ENCODE results near the gene CHKA.

Gene CHKA

DNA sequence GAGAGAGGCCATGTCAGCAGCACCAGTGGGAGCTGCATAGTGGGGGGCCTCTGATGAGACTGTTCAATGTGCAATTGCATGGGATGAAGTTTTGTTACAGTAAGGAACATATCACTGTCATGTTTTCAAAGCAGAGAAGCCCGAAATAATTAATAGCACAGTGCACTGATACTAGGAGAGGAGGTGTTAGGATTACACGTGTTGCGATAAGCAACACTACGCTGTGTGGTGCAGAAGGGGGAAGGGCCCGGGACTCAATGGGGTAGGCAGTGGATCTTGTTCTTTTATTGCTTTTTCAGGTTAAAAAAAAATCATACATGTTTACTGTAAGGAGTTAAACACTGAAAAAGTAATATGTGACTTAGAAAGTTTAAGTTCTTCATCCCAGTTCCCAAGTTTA lies 53.2 kb downstream of the CHKA start:
- DNase-seq: no peak

DNA sequence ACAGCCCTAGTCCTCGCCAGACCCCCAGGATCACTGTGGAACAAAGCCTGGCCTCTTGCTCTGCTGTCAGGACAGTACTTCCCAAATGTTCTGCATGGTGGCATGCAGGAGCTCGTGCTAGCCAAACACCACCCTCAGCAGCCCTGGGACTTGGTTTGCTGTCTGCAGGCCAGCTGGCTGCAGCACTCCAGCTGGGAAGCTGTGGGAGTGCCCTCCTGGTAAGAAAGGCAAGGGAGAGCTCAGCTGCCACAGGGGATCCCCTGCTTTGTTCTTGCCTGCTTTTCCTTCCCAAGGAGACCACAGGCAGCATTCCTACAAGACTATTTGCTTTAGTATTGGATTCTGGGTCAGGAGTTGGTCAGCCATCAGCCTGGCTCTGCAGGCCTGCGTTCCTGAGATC lies 54.4 kb downstream of the CHKA start:
- no peak for DNase-seq

DNA sequence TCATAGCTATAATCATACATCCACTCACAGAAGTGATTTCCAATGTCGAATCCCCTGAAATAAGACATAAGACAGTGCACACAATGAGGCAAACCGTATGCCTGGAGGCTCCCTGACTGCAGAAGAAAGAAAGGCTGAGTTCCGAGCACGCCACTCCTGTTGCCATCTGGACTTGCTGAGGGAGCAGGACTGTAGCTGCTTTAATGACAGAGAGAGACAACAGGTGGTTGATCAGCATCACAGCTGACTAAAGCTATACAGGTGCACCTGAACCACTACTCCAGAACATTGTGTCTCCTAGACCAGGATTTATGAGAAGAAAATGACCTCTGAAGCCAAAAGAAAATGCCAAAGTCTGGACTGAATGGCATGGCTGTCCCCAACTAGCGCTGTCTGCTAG lies 55.3 kb downstream of the CHKA start:
- no peak for DNase-seq

DNA sequence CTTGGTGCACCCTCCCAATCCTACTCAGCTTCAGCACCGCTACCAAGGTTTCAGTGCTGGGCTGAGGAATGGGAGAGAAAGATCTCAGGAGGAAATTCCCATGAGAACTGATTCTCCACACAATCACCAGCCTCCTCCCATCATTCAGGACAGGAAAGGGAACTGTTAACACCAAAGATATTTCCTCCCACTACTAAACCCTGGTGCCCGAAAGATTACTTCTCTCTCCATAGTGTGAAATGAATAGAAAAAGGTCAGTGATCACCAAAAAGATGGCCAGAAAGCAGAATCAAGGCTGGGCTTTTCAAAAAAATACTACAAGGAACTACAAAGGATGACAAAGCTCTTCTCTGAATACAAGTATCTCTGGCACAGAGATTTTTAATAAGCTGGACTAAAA lies 56.3 kb downstream of the CHKA start:
- DNase-seq: no peak

DNA sequence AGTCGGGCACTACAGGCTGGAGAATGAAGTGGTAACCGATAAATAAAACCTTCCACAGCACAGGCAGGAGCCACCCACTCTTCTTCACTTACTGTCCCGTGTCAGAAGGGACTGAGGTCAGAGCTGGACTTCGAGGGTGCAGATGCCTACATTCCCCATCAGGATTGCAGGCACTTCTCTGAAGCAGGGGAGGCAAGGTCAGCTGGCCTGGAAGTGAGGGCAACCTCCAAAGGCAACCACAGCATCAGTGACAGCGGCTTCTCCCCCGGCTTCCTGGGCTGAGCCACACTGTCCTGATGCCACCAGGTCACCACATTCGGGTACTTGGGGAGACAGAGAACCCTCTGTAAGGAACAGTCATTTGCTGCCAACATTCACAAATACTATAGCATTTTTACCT lies 59.7 kb downstream of the CHKA start:
- DNase-seq: no peak

DNA sequence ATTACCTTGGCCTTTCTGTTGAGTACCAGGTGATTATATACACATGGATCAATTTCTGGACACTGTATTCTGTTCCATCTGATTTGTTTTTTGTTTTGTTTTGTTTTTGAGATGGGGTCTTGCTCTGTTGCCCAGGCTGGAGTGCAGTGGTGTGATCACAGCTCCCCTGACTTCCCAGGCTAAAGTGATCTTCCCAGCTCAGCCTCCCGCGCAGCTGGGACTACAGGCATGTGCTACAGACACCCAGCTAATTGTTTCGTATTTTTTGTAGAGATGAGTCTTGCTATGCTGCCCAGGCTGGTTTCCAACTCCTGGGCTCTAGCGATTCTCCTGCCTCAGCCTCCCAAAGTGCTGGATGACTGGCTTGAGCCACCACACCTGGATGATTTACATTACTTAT lies 63.4 kb downstream of the CHKA start:
- DNase-seq: no peak

DNA sequence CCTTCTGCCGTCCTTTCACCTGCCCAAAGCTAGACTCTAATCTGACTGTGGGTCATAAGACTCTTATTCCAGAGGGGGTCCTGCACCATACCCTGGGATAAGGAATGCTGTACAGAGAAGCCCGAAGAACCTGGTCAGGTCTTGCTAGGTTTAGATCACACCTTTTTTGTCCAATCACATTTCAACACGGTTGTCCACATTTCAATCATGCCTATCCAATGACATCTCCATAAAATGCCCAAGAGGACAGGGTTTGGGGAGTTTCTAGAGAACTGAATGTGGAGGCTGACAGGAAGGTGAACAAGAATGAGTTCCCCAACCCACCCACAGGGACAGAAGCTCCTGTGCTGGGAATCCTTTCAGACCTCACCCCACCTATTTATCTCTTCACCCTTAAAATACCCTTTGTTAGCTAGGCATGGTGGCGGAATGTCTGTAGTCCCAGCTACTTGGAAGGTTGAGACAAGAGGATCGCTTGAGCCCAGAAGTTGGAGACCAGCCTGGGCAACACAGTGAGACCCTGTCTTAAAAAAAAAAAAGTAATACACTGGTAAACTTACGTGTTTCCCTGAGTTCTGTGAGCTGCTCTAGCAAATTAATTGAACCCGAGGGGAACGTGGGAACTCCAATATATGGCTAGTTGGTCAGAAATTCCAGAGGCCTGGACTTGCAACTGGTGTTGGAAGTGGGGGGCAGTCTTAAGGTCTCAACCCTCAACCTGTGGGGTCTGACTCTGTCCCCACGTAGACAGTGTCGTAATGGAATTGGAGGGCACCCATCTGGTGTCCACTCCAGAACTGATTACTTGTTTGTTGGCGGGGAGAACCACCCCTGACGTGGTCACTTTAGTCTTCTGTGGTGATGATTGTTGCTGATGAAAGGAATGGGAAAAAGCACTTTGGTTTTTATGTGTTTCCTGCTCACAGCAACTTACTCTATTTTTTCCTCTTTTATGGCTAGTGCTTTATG lies 64.6 kb downstream of the CHKA start:
- no peak for DNase-seq

DNA sequence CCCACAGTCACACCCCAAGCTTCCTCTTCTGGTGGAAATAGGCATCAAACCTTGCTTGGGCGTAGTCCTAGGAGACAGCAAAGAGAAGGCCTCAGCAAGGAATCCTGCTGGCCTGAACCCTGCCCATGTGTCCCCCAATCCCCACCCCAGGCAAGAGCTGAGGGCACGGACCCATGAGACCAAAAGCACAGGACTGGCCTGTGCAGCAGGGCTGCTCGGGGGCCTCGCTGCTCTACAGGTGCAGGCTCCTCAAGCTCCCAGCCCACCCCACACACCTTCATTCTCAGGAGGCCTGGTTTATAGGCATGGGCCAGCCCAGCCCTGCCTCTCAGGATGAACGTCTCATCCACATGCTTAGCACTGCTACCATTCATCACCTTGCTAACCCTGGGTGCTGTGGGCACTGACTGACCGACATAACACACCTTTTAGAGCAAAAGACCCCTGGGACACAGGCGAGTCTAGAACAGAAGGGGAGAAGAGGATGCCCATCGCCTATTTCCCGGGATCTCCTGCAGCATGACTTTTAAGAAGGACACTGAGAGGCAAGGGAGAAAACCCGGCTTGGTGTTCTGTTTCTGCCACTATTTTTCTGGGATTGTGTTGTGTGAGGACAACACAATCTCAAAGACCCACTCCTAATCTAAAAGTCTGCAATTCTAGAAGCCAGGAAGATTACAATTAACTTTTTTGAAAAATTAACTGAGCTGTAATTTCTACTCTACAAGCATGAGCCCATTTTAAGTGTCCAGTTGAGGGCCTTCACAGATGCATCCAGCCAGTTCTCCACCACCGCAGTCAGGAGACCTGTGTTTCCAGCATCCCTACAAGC lies 67.0 kb downstream of the CHKA start:
- no peak for DNase-seq

DNA sequence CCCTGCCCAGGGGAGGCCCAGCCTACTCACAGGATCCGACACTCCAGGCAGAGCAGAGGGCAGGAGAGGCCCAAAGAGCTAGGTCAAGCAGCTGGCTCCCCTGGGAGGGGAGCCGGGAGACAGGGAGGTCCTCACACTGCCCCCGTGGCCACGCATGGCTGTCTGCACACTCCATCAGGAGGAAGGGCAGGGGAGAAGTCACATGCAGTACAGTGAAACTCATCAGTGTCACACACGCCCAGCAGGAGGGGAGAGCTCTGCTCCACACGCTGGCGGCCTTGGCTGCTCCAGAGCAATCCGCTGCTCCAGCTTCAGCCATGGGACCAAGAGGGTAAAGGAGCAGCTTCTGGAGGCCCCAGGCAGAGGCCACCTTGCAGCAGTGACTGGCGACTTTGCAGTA lies 68.1 kb downstream of the CHKA start:
- DNase-seq: no peak

DNA sequence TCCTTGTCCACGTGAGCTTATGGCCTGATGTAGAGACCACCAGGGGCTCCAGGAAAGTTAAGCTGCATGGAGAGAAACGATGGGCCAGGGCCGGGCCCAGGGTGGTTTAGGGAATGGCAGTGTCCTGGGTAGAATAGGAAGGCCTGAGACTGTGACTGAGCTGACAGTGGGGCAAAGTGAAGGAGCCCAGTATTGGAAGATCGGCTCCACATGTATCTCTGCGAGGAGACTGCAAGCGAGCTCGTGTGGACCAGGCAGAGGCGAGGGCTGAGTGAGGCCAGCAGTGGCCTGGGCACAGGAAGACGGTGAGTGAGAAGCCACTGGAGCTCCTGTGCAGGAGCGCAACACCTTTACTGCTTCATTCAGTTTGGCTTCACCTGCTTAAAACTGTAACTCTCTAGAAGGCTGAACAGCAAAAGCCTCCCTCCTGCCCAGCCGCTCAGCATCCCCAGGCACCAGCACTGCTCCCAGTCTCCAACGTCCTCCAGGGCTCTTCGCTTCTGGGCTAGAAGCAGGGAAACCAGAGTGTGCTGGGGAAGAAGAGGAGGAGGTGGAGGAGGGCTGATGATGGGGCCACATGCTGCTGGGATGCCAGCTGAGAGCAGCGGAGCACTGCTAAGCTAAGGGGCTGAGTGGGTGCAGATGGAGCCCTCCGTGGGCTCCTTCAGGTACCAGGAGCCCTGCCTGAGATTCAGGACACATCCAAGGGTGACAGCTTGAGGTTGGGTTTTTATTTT lies 68.9 kb downstream of the CHKA start:
- DNase-seq: no peak

DNA sequence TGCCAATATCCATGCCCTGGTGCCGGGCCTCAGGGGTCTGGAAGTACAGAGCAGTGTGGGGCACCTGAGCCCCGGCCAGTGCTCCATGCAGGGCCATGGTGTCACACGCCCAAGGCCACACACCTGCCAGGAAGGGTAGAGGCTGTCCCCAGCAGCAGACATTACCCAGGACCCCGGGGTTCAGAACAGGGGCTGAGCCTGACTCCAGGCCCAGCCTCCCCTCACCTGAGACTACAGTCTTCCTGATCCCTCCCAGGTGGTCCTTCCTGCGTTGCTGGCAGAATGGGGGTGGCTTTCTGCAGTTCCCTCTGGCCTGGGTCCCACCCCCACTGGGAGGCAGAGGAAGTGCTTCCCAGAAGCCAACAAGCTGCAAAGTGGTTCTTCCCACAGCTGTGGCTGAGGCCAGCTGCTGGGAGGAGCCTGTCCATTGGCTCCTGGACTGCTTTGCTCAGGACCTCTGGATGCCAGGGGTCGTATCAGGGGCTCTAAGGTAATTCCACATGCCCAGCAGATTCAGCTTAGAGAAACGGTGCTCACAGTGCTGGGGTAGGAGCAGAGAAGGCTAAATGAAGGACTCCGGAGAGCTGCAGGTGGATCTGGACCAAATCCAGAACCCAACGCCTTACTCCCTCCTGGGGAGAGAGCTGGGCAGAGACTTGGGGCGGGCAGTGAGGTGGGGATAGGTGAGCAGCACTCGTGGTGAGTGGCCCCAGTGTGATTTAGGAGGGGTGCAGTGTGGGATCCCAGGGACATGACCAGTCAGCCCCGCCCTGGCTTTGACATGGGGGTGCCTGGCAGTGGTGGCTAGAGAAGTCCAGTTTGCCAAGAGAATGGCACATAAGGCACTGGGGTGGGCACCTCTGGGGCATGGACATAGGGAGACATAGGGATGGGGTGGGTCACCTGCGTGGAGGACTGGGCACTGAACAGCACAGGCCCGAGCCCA lies 69.7 kb downstream of the CHKA start:
- DNase-seq: no peak

DNA sequence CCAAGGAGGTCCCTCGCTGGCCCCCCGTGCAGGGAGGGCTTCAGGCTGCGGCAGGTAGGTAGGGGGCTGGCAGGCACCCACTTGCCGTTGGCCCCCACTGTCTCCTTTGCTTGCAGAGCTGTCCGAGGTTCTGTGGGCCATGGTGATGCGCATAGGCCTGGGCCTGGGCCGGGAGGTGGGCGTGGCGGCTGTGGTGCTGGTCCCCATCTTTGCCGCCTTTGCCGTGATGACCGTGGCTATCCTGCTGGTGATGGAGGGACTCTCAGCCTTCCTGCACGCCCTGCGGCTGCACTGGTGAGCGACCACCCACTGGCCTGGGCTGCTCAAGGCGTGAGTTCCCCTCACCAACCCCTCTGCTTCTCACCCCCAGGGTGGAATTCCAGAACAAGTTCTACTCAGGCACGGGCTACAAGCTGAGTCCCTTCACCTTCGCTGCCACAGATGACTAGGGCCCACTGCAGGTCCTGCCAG lies 70.8 kb downstream of the CHKA start:
- no peak for DNase-seq

DNA sequence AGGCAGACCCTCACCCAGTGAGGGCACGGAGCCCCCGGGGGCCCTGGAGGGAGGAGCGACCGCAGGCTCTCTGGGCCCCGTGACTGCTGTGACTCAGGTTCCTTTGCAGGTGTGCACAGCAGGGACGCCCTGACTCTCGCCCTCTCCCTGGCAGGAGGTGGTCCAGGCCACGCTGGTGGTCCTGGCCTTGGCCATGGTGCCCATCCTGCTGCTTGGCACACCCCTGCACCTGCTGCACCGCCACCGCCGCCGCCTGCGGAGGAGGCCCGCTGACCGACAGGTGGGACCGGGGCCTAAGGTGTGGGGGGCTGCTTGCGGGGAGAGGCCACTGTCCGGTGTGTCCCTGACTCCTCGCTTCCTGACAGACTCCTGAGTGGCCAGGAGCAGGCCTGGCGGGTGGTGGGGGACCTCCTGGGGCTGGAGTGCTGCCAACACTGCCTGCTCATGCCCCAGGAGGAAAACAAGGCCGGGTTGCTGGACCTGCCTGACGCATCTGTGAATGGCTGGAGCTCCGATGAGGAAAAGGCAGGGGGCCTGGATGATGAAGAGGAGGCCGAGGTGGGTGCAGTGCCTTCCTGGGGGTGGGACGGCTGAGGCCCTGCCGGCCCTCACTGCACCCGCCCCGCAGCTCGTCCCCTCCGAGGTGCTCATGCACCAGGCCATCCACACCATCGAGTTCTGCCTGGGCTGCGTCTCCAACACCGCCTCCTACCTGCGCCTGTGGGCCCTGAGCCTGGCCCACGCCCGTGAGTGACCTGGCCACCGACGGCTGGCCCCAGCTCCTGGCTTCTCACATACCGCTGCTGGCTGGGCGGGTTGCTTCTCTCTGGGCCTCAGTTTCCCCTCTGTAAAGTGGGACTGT lies 71.4 kb downstream of the CHKA start:
- no peak for DNase-seq

DNA sequence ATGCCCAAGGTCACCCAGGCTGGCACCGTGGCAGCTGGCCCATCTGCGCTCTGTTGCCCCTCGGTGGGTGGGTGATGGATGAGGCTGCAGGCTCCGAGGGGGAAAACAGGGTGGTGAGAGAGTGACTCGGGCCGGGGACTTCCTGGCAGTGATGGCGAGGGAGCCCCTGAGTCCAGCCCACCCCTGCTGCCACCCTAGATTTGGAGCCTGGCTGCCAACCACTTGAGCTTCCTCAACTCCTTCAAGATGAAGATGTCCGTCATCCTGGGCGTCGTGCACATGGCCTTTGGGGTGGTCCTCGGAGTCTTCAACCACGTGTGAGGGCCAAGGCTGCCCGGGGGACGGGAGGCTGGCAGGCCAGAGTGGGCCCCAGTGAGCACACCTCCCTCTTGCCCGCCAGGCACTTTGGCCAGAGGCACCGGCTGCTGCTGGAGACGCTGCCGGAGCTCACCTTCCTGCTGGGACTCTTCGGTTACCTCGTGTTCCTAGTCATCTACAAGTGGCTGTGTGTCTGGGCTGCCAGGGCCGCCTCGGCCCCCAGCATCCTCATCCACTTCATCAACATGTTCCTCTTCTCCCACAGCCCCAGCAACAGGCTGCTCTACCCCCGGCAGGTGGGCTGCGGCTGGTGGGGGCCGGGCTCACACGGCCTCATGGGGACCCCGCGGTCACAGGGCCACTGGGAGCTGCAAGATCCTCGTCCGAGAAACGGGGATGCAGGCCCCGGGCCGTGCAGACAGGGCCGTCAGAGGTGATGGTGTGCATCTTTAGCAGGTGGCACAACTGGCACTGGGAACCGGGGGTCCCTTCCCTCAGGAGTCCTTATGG lies 72.3 kb downstream of the CHKA start:
- no peak for DNase-seq

DNA sequence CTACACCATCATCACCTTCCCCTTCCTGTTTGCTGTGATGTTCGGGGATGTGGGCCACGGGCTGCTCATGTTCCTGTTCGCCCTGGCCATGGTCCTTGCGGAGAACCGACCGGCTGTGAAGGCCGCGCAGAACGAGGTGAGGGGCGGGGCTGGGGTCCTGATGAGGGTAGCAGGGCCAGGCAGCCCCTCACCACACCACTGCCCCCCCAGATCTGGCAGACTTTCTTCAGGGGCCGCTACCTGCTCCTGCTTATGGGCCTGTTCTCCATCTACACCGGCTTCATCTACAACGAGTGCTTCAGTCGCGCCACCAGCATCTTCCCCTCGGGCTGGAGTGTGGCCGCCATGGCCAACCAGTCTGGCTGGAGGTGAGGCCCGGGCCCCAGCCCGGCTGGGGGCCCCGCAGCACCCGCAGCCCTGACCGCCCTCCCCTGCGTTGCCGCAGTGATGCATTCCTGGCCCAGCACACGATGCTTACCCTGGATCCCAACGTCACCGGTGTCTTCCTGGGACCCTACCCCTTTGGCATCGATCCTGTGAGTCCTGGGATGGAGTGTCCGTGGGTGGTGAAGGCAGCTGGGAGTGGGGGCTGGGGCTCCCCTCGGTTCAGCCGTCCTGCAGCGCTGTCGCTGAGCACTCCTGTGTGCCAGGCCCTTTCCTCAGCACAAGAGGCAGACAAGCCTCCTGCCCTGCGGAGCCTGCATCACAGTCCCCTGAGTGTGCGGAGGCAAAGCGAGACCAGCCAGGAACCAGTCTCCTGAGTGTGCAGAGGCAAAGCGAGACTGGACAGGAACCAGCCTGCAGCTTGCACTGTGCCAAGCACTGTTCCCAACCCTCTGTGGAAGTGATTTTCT lies 73.5 kb downstream of the CHKA start:
- DNase-seq: no peak

DNA sequence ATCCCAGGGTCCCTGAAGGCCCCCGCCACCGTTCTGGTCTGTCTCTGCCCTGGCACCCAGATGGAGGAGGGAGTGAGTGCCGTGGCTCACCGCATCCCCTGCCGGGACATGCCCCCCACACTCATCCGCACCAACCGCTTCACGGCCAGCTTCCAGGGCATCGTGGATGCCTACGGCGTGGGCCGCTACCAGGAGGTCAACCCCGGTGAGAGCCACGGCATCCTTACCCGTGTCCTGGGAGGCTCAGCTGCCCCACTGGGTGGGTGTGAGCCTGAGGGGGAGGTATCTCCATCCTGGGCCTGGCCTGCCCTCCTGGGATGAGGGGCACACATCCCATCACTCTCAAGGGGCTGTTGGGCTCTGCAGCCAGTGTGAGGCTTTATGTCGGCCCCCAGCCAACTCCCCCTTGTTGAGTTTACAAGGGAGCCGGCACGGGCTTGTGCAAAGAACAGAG lies 76.3 kb downstream of the CHKA start:
- DNase-seq: no peak

DNA sequence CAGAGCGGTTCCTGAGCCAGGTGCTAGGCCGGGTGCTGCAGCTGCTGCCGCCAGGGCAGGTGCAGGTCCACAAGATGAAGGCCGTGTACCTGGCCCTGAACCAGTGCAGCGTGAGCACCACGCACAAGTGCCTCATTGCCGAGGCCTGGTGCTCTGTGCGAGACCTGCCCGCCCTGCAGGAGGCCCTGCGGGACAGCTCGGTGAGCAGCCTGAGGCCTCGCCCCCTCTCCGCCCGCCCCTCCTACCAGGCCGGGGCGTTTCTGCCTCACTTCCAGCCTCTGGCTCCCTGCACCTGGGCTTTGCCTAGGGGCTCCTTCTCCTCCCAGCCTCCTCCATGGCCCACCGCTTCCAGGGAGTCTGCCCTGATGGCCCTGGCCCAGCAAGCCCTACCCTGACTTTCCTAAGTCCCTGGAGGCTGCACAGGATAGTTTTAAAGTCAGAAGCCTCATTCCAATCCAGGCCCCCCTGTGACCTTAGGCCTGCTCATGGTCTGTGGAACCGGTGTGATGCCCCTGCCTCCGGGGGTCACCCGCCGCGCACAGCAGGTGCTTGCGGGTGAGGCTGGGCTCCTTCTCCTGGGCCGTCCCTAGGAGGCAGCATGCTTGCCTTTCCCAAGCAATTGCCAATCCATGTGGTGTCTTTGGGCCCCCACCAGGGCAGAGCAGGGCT lies 76.9 kb downstream of the CHKA start:
- DNase-seq: no peak
